Karpas-422 (cell line): Measurements from ENCODE around the gene NPHS1. TPM values are rescaled to one million over a fixed set of nuclear protein-coding genes. Genes with fewer than 3 reads are reported as not detected.
"Not testable (repeated sequence)": the region's sequence is repeated elsewhere in the genome, so short reads cannot be mapped to it uniquely, and the experiment has no call there.

Experiments
- DNase-seq: peaks from one replicate; pipeline ENCODE4 v3.0.0-alpha.2; 2015
- H2AFZ ChIP-seq: fragments of 200-600 bp; sonication (generic); 2 replicates; pipeline ENCODE4 v1.6.1; 2014; ENCODE audit warnings: antibody characterized with exemption, low read length, mixed read lengths
- H3K27ac ChIP-seq: fragments of 200-600 bp; sonication (generic); 2 replicates; pipeline ENCODE4 v1.5.1; 2014; ENCODE audit warnings: mild to moderate bottlenecking, low read length, moderate library complexity
- H3K27me3 ChIP-seq: fragments of 200-600 bp; sonication (generic); 2 replicates; pipeline ENCODE4 v1.6.1; 2014; ENCODE audit warnings: low read length, mixed read lengths
- H3K36me3 ChIP-seq: fragments of 200-600 bp; sonication (generic); 2 replicates; pipeline ENCODE4 v1.6.1; 2014; ENCODE audit warnings: low read length, mixed read lengths; ENCODE audit not compliant: insufficient read depth
- H3K4me1 ChIP-seq: fragments of 200-600 bp; sonication (generic); 2 replicates; pipeline ENCODE4 v1.6.1; 2014; ENCODE audit warnings: mild to moderate bottlenecking, low read length, mixed read lengths
- H3K4me2 ChIP-seq: fragments of 200-600 bp; sonication (generic); 2 replicates; pipeline ENCODE4 v1.6.1; 2014; ENCODE audit warnings: low read length, low read depth, mild to moderate bottlenecking; ENCODE audit not compliant: poor library complexity, severe bottlenecking
- H3K4me3 ChIP-seq: fragments of 200-600 bp; sonication (generic); 2 replicates; pipeline ENCODE4 v1.5.1; 2014; ENCODE audit warnings: mild to moderate bottlenecking, antibody characterized with exemption, low read length, mixed read lengths
- H3K79me2 ChIP-seq: fragments of 200-600 bp; sonication (generic); 2 replicates; pipeline ENCODE4 v1.6.1; 2014; ENCODE audit warnings: mild to moderate bottlenecking, low read length, mixed read lengths
- H3K9ac ChIP-seq: fragments of 200-600 bp; sonication (generic); 2 replicates; pipeline ENCODE4 v1.6.0; 2014; ENCODE audit warnings: low read length
- H3K9me2 ChIP-seq: fragments of 200-600 bp; sonication (generic), shearing (Covaris generic); replicated peaks from 2 replicates; pipeline ENCODE4 v1.6.0; 2014; ENCODE audit warnings: mild to moderate bottlenecking, low read length, moderate library complexity; ENCODE audit not compliant: insufficient read depth
- H3K9me3 ChIP-seq: fragments of 300-700, 200-600 bp; sonication (generic); 2 replicates; pipeline ENCODE4 v1.6.1; 2014; ENCODE audit warnings: low read length, mixed read lengths
- H4K20me1 ChIP-seq: fragments of 200-600 bp; sonication (generic); 2 replicates; pipeline ENCODE4 v1.6.1; 2014; ENCODE audit warnings: mild to moderate bottlenecking, antibody characterized with exemption, low read length, low read depth; ENCODE audit not compliant: insufficient read depth
- total RNA-seq: library from RNA; depleted of rRNA; stranded (reverse); fragments of >200 nt; shearing (Covaris generic); gene quantifications from 2 replicates; pipeline ENCODE4 v1.2.3, GENCODE V29; 2014; ENCODE audit warnings: low replicate concordance

Gene NPHS1
- total RNA-seq, 1 experiment from 2014 or later = not detected

- DNase-seq = no peak
- no peaks in the 10 kb centered on the region for H3K9me3 ChIP-seq
- no peaks in the 10 kb centered on the region for H3K9me2 ChIP-seq
- H3K4me1 ChIP-seq = peaks cover 21% of the 10 kb centered on the region
- no peak overlapping the region for H2AFZ ChIP-seq
- no peaks in the 10 kb centered on the region for H3K36me3 ChIP-seq
- no peak overlapping the region for H3K9ac ChIP-seq
- H3K4me2 ChIP-seq = no peak overlapping the region
- H4K20me1 ChIP-seq = no peaks in the 10 kb centered on the region
- no peaks in the 10 kb centered on the region for H3K27me3 ChIP-seq
- no peak overlapping the region for H3K27ac ChIP-seq
- H3K79me2 ChIP-seq = no peaks in the 10 kb centered on the region
- H3K4me3 ChIP-seq = no peak overlapping the region
These were observed 18.5 kb upstream of the NPHS1 start for GRCh38 chr19:35870798-35871197.

- DNase-seq, H3K9ac ChIP-seq, H3K27me3 ChIP-seq, H3K27ac ChIP-seq, H3K36me3 ChIP-seq, H3K79me2 ChIP-seq, H3K9me2 ChIP-seq, H3K9me3 ChIP-seq, H4K20me1 ChIP-seq: not testable (repeated sequence)
- peaks cover 21% of the 10 kb centered on the region for H3K4me1 ChIP-seq
- H2AFZ ChIP-seq = peak overlapping the region; percentile 88
- H3K4me3 ChIP-seq = peak overlapping the region; percentile 68; the same call in 1 of the 2 replicates
- H3K4me2 ChIP-seq = peak overlapping the region; percentile 91
These were observed 17.9 kb upstream of the NPHS1 start for GRCh38 chr19:35870124-35870736.

- H3K4me1 ChIP-seq = peaks cover 21% of the 10 kb centered on the region
- H3K4me3 ChIP-seq = peak overlapping the region; percentile 68
- no peaks in the 10 kb centered on the region for H3K36me3 ChIP-seq
- no peak overlapping the region for H3K27ac ChIP-seq
- H3K9me3 ChIP-seq = no peaks in the 10 kb centered on the region
- H3K79me2 ChIP-seq = no peaks in the 10 kb centered on the region
- H3K9ac ChIP-seq = peak overlapping the region; percentile 64
- H3K4me2 ChIP-seq = peak overlapping the region; percentile 91
- H4K20me1 ChIP-seq = no peaks in the 10 kb centered on the region
- no peaks in the 10 kb centered on the region for H3K27me3 ChIP-seq
- H3K9me2 ChIP-seq = no peaks in the 10 kb centered on the region
- H2AFZ ChIP-seq = peak overlapping the region; percentile 88
- DNase-seq = peak; percentile 97
These were observed 17.2 kb upstream of the NPHS1 start for GRCh38 chr19:35869327-35870123.

- Histone ChIP-seq H3K27me3 (no peaks in the 10 kb centered on the region), H3K36me3 (no peaks in the 10 kb centered on the region), H3K79me2 (no peaks in the 10 kb centered on the region), H3K9me3 (no peaks in the 10 kb centered on the region), H3K4me2 (peak overlapping the region; percentile 91), H3K27ac (no peak overlapping the region), H3K4me1 (peaks cover 21% of the 10 kb centered on the region), H2AFZ (0 out of 2 replicates have a peak overlapping the region, but pooled peaks have one; percentile 21), H3K4me3 (peak overlapping the region; percentile 68), H3K9me2 (no peaks in the 10 kb centered on the region), H4K20me1 (no peaks in the 10 kb centered on the region), H3K9ac (peak overlapping the region; percentile 64)
- DNase-seq = no peak
These were observed 16.6 kb upstream of the NPHS1 start for GRCh38 chr19:35868823-35869326.

GRCh38 chr19:35868172-35868822 lies 16.0 kb upstream of the NPHS1 start, which contains the start of gene APLP1:
TSS of gene APLP1 (plus strand) at chr19:35868574. CDS start at chr19:35868637, 63 bp downstream.
- Histone ChIP-seq H3K27me3 (no peaks in the 10 kb centered on the region), H3K4me3 (peak within 1 kb of the TSS; percentile 68)
- peak; percentile 78 for DNase-seq

GRCh38 chr19:35863018-35863417 lies 10.7 kb upstream of the NPHS1 start:
- no peak overlapping the region for H3K9ac ChIP-seq
- no peaks in the 10 kb centered on the region for H3K79me2 ChIP-seq
- H3K27ac ChIP-seq = no peak overlapping the region
- no peaks in the 10 kb centered on the region for H4K20me1 ChIP-seq
- H3K4me2 ChIP-seq = no peak overlapping the region
- H3K4me3 ChIP-seq = no peak overlapping the region
- no peaks in the 10 kb centered on the region for H3K36me3 ChIP-seq
- peaks cover under 1% of the 10 kb centered on the region for H3K4me1 ChIP-seq
- H2AFZ ChIP-seq = no peak overlapping the region
- H3K9me3 ChIP-seq = no peaks in the 10 kb centered on the region
- no peak for DNase-seq
- H3K9me2 ChIP-seq = no peaks in the 10 kb centered on the region
- no peaks in the 10 kb centered on the region for H3K27me3 ChIP-seq

More at GRCh38 chr19:35868172-35868822, 16.0 kb upstream of the NPHS1 start, which contains the start of gene APLP1:
- Histone ChIP-seq H3K36me3 (no peaks in the 10 kb centered on the region), H3K79me2 (no peaks in the 10 kb centered on the region), H3K4me2 (peak within 1 kb of the TSS; percentile 91), H2AFZ (peak within 1 kb of the TSS; percentile 21; the same call in 1 of the 2 replicates), H3K4me1 (peaks cover 21% of the 10 kb centered on the region), H3K9me3 (no peaks in the 10 kb centered on the region), H4K20me1 (no peaks in the 10 kb centered on the region), H3K9me2 (no peaks in the 10 kb centered on the region), H3K27ac (no peak within 1 kb of the TSS), H3K9ac (peak within 1 kb of the TSS; percentile 64)

- no peak overlapping the region for H3K4me2 ChIP-seq
- no peak overlapping the region for H3K4me3 ChIP-seq
- H3K9ac ChIP-seq = no peak overlapping the region
- no peaks in the 10 kb centered on the region for H3K79me2 ChIP-seq
- H3K36me3 ChIP-seq = no peaks in the 10 kb centered on the region
- H3K9me2 ChIP-seq = no peaks in the 10 kb centered on the region
- H3K27ac ChIP-seq = no peak overlapping the region
- H3K9me3 ChIP-seq = no peaks in the 10 kb centered on the region
- no peak overlapping the region for H2AFZ ChIP-seq
- peak; percentile 46 for DNase-seq
- H3K4me1 ChIP-seq = no peaks in the 10 kb centered on the region
- H3K27me3 ChIP-seq = no peaks in the 10 kb centered on the region
- no peaks in the 10 kb centered on the region for H4K20me1 ChIP-seq
These were observed 10.2 kb upstream of the NPHS1 start for GRCh38 chr19:35862528-35862927.
